ENCODE measurements around the gene NTN4. TPM values are rescaled to one million over a fixed set of nuclear protein-coding genes. Genes with fewer than 3 reads are reported as not detected.

Gene NTN4
- total and polyA plus RNA-seq, 4 donors = 22.1 to 72.4 (median 53.5) TPM

GRCh38 chr12:95613021-95613420 is 177.5 kb downstream of the NTN4 start:
- no peaks in the 10 kb centered on the region for H3K27me3 ChIP-seq (ENCODE audit: control insufficient read depth in 3 of 3, insufficient read depth in 3 of 3, low read length in 2 of 3)
- no peak overlapping the region for H3K27ac ChIP-seq (ENCODE audit: low read depth in 1 of 2, low read length in 1 of 2)
- H3K4me3 ChIP-seq = no peak overlapping the region
- H3K4me1 ChIP-seq (ENCODE audit: control insufficient read depth in 5 of 5, insufficient read depth in 5 of 5, low read length in 5 of 5) = peaks cover 0 to 12% (median 0%) of the 10 kb centered on the region in 5 donors
- DNase-seq (no peak), ATAC-seq (ENCODE audit: insufficient read depth, low FRiP score) (no peak)
- H3K9me3 ChIP-seq (ENCODE audit: control insufficient read depth in 4 of 4, insufficient read depth in 3 of 4, low read length in 3 of 4) = no peaks in the 10 kb centered on the region
- no peaks in the 10 kb centered on the region for H3K36me3 ChIP-seq (ENCODE audit: control insufficient read depth in 4 of 4, insufficient read depth in 4 of 4, low read length in 4 of 4)
- TF ChIP-seq CTCF (IDR thresholded peaks at IDR 0.05; ENCODE audit: control extremely low read depth, extremely low read depth) = no peak
- 97 to 99% methylated on average over 7 of the region's 7 CpGs for WGBS, 2 donors
- no peak overlapping the region for H3K9ac ChIP-seq (ENCODE audit: insufficient read depth in 1 of 2, low read length in 2 of 2)

GRCh38 chr12:95611676-95612309 is 178.8 kb downstream of the NTN4 start:
- Histone ChIP-seq H3K9ac (ENCODE audit: insufficient read depth in 1 of 2, low read length in 2 of 2) (no peak overlapping the region), H3K27ac (ENCODE audit: low read depth in 1 of 2, low read length in 1 of 2) (no peak overlapping the region), H3K27me3 (ENCODE audit: control insufficient read depth in 3 of 3, insufficient read depth in 3 of 3, low read length in 2 of 3) (no peaks in the 10 kb centered on the region), H3K4me3 (no peak overlapping the region), H3K4me1 (ENCODE audit: control insufficient read depth in 5 of 5, insufficient read depth in 5 of 5, low read length in 5 of 5) (peaks cover 0 to 13% (median 0%) of the 10 kb centered on the region in 5 donors), H3K36me3 (ENCODE audit: control insufficient read depth in 4 of 4, insufficient read depth in 4 of 4, low read length in 4 of 4) (no peaks in the 10 kb centered on the region), H3K9me3 (ENCODE audit: control insufficient read depth in 4 of 4, insufficient read depth in 3 of 4, low read length in 3 of 4) (no peaks in the 10 kb centered on the region)
- no peak for ATAC-seq (ENCODE audit: insufficient read depth, low FRiP score)
- no peak for DNase-seq
- TF ChIP-seq CTCF (IDR thresholded peaks at IDR 0.05; ENCODE audit: control extremely low read depth, extremely low read depth) = no peak
- 62 to 76% methylated on average over 2 of the region's 2 CpGs for WGBS, 2 donors

GRCh38 chr12:95608252-95609033 is 182.1 kb downstream of the NTN4 start:
- no peaks in the 10 kb centered on the region for H3K9me3 ChIP-seq (ENCODE audit: control insufficient read depth in 4 of 4, insufficient read depth in 3 of 4, low read length in 3 of 4)
- H3K9ac ChIP-seq (ENCODE audit: insufficient read depth in 1 of 2, low read length in 2 of 2) = no peak overlapping the region
- peaks cover 0 to 8% (median 0%) of the 10 kb centered on the region in 5 donors for H3K4me1 ChIP-seq (ENCODE audit: control insufficient read depth in 5 of 5, insufficient read depth in 5 of 5, low read length in 5 of 5)
- no peaks in the 10 kb centered on the region for H3K27me3 ChIP-seq (ENCODE audit: control insufficient read depth in 3 of 3, insufficient read depth in 3 of 3, low read length in 2 of 3)
- TF ChIP-seq CTCF (IDR thresholded peaks at IDR 0.05; ENCODE audit: control extremely low read depth, extremely low read depth) = no peak
- no peak overlapping the region for H3K4me3 ChIP-seq
- 54 to 66% methylated on average over 13 of the region's 13 CpGs for WGBS, 2 donors
- H3K27ac ChIP-seq (ENCODE audit: low read depth in 1 of 2, low read length in 1 of 2) = peak overlapping the region; percentile 22 to 53
- DNase-seq (peak in 1 of 3 donors; percentile 46), ATAC-seq (ENCODE audit: insufficient read depth, low FRiP score) (peak; percentile 77)
- no peaks in the 10 kb centered on the region for H3K36me3 ChIP-seq (ENCODE audit: control insufficient read depth in 4 of 4, insufficient read depth in 4 of 4, low read length in 4 of 4)

Small RNA genes within 50 kb of the gene (small RNA-seq; reads per million reads assigned to genes)
- gene RF00019 (ENCODE audit: low replicate concordance) (not detected), gene RNU6-247P (ENCODE audit: low replicate concordance) (not detected)

Other genes with a start within 250 kb of the NTN4 start
- gene USP44, start 239.3 kb downstream of the NTN4 start, total RNA-seq = 10 to 100 TPM; 11.6 to 18.6 TPM
- 1 to 10 TPM; 2.3 to 8.9 TPM for gene USP44, start 239.3 kb downstream of the NTN4 start, polyA plus RNA-seq
- 10 to 100 TPM; 11.7 to 23.3 TPM for gene SNRPF, start 68.2 kb upstream of the NTN4 start, total RNA-seq
- gene SNRPF, start 68.2 kb upstream of the NTN4 start, polyA plus RNA-seq = 10 to 100 TPM; 29.1 to 83.1 TPM
- under 1 TPM in 1 of 2 donors, not detected in 1; 0.15 TPM for gene CCDC38, start 151.8 kb upstream of the NTN4 start, total RNA-seq
- gene CCDC38, start 151.8 kb upstream of the NTN4 start, polyA plus RNA-seq = under 1 TPM; 0.04 to 0.05 TPM
- 1 to 10 TPM in 1 of 2 donors, under 1 TPM in 1; 0.51 to 1.3 TPM for gene AMDHD1, start 152.6 kb upstream of the NTN4 start, total RNA-seq
- gene AMDHD1, start 152.6 kb upstream of the NTN4 start, polyA plus RNA-seq = 1 to 10 TPM; 1.1 to 1.9 TPM
- 1 to 10 TPM; 2.3 to 6.1 TPM for gene HAL, start 205.6 kb upstream of the NTN4 start, total RNA-seq
- 1 to 10 TPM; 1.2 to 7.9 TPM for gene HAL, start 205.6 kb upstream of the NTN4 start, polyA plus RNA-seq
- gene LTA4H, start 244.8 kb upstream of the NTN4 start, total RNA-seq = 100 to 1,000 TPM; 168 to 262 TPM
- gene LTA4H, start 244.8 kb upstream of the NTN4 start, polyA plus RNA-seq = 100 to 1,000 TPM; 145 to 176 TPM